ENCODE data around the gene LMAN2.
A peak's percentile ranks its signal among the peaks of the same experiment; 100 is the strongest.

Gene LMAN2

GRCh38 chr5:177389241-177390169 is 38.0 kb upstream of the LMAN2 start:
- Histone ChIP-seq H3K9ac (ENCODE audit: low read depth, low read length) (no peak overlapping the region), H3K27ac (ENCODE audit: low read depth, low read length) (peak overlapping the region; percentile 40), H3K4me1 (ENCODE audit: control insufficient read depth, insufficient read depth, low read length) (no peaks in the 10 kb centered on the region)

GRCh38 chr5:177388521-177389052 is 37.1 kb upstream of the LMAN2 start:
- peaks cover 20% of the 10 kb centered on the region for H3K27me3 ChIP-seq (ENCODE audit: control insufficient read depth, insufficient read depth, low read length)
- H3K4me3 ChIP-seq (ENCODE audit: low read depth, low read length) = no peak overlapping the region
- no peaks in the 10 kb centered on the region for H3K4me1 ChIP-seq (ENCODE audit: control insufficient read depth, insufficient read depth, low read length)
- no peak overlapping the region for H3K9ac ChIP-seq (ENCODE audit: low read depth, low read length)
- no peaks in the 10 kb centered on the region for H3K9me3 ChIP-seq (ENCODE audit: control insufficient read depth, insufficient read depth, low read length)
- H3K27ac ChIP-seq (ENCODE audit: low read depth, low read length) = no peak overlapping the region
- no peaks in the 10 kb centered on the region for H3K36me3 ChIP-seq (ENCODE audit: control insufficient read depth, insufficient read depth, low read length)

More at GRCh38 chr5:177389241-177390169, 38.0 kb upstream of the LMAN2 start:
- Histone ChIP-seq H3K36me3 (ENCODE audit: control insufficient read depth, insufficient read depth, low read length) (no peaks in the 10 kb centered on the region), H3K4me3 (ENCODE audit: low read depth, low read length) (no peak overlapping the region), H3K27me3 (ENCODE audit: control insufficient read depth, insufficient read depth, low read length) (peaks cover 20% of the 10 kb centered on the region), H3K9me3 (ENCODE audit: control insufficient read depth, insufficient read depth, low read length) (no peaks in the 10 kb centered on the region)

- Histone ChIP-seq H3K9ac (ENCODE audit: low read depth, low read length) (no peak overlapping the region), H3K4me1 (ENCODE audit: control insufficient read depth, insufficient read depth, low read length) (no peaks in the 10 kb centered on the region), H3K9me3 (ENCODE audit: control insufficient read depth, insufficient read depth, low read length) (no peaks in the 10 kb centered on the region), H3K27ac (ENCODE audit: low read depth, low read length) (no peak overlapping the region), H3K27me3 (ENCODE audit: control insufficient read depth, insufficient read depth, low read length) (peaks cover 20% of the 10 kb centered on the region), H3K36me3 (ENCODE audit: control insufficient read depth, insufficient read depth, low read length) (no peaks in the 10 kb centered on the region), H3K4me3 (ENCODE audit: low read depth, low read length) (no peak overlapping the region)
Observed at GRCh38 chr5:177387405-177387804, 35.9 kb upstream of the LMAN2 start.

DNA sequence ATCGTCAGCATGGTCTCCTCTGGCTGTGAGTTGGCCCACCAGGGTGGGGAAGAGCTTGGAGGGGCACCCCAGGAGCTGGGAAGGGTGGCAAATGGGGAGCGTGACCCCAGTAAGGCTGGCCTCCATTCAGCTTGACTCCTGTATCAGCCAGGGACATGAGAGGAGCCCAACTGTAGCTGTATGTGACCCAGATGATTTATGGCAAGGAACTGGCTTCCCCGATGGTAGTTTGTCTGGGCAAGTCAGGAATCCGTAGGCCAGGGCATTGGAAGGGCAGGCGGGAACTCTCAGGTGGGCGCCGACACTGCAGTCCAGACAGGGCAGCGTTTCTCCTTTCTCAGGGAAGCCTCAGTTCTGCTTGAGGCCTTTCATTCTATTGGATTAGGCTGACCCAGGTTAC is 35.1 kb upstream of the LMAN2 start:
- Histone ChIP-seq H3K4me1 (ENCODE audit: control insufficient read depth, insufficient read depth, low read length) (no peaks in the 10 kb centered on the region), H3K36me3 (ENCODE audit: control insufficient read depth, insufficient read depth, low read length) (no peaks in the 10 kb centered on the region), H3K4me3 (ENCODE audit: low read depth, low read length) (no peak overlapping the region), H3K27ac (ENCODE audit: low read depth, low read length) (no peak overlapping the region), H3K9ac (ENCODE audit: low read depth, low read length) (no peak overlapping the region), H3K27me3 (ENCODE audit: control insufficient read depth, insufficient read depth, low read length) (peaks cover 20% of the 10 kb centered on the region), H3K9me3 (ENCODE audit: control insufficient read depth, insufficient read depth, low read length) (no peaks in the 10 kb centered on the region)

DNA sequence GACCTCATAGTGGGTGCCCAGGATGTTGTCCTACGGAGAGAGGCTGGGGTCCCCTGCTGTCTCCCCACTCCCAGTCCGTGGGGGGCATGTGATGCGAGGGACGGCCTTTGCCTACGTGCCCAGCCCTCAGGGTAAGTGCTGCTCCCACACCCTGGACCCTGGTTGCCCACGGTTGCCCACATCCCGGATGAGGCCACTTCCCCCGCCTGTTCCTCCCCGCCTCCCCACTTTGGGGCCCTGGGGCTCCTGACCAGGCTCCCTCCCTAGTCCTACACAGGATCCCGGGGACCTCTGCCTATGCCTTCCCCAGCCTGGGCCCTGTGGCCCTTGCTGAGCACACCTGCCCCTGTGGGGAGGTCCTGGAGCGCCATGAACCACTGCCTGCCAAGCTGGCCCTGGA is 34.3 kb upstream of the LMAN2 start:
- H3K9ac ChIP-seq (ENCODE audit: low read depth, low read length) = no peak overlapping the region
- no peak overlapping the region for H3K4me3 ChIP-seq (ENCODE audit: low read depth, low read length)
- H3K9me3 ChIP-seq (ENCODE audit: control insufficient read depth, insufficient read depth, low read length) = no peaks in the 10 kb centered on the region
- no peaks in the 10 kb centered on the region for H3K36me3 ChIP-seq (ENCODE audit: control insufficient read depth, insufficient read depth, low read length)
- H3K27ac ChIP-seq (ENCODE audit: low read depth, low read length) = no peak overlapping the region
- peaks cover 20% of the 10 kb centered on the region for H3K27me3 ChIP-seq (ENCODE audit: control insufficient read depth, insufficient read depth, low read length)
- H3K4me1 ChIP-seq (ENCODE audit: control insufficient read depth, insufficient read depth, low read length) = no peaks in the 10 kb centered on the region

- H3K27me3 ChIP-seq (ENCODE audit: control insufficient read depth, insufficient read depth, low read length) = peaks cover 9% of the 10 kb centered on the region
- H3K36me3 ChIP-seq (ENCODE audit: control insufficient read depth, insufficient read depth, low read length) = no peaks in the 10 kb centered on the region
- no peak within 1 kb of the TSS for H3K27ac ChIP-seq (ENCODE audit: low read depth, low read length)
- H3K4me1 ChIP-seq (ENCODE audit: control insufficient read depth, insufficient read depth, low read length) = no peaks in the 10 kb centered on the region
- no peak within 1 kb of the TSS for H3K9ac ChIP-seq (ENCODE audit: low read depth, low read length)
- no peak within 1 kb of the TSS for H3K4me3 ChIP-seq (ENCODE audit: low read depth, low read length)
- no peaks in the 10 kb centered on the region for H3K9me3 ChIP-seq (ENCODE audit: control insufficient read depth, insufficient read depth, low read length)
Observed at GRCh38 chr5:177384134-177384533, 32.7 kb upstream of the LMAN2 start, which contains the start of gene SLC34A1. TSS of gene SLC34A1 (plus strand) at chr5:177384434. CDS start at chr5:177385742, 1,308 bp downstream.

DNA sequence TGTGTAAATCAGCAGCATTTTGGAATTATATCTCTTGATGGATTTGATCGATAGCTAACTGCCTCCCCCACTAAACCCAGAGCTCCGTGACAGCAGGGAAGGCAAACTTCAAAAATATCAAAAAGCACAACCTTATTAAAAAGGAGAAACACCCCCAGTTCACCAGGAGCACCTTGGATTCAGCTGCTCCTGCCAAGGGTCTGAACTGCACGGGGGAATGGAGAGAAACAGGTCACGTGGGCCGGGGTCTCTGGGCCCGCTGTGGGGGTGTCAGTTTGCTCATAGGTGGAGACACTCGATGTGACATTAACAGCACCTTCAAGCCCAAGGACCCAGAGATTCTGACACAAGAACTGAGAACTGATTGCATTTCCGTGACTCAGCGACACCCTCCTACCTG is 31.7 kb upstream of the LMAN2 start:
- Histone ChIP-seq H3K27ac (ENCODE audit: low read depth, low read length) (no peak overlapping the region), H3K9me3 (ENCODE audit: control insufficient read depth, insufficient read depth, low read length) (no peaks in the 10 kb centered on the region), H3K4me1 (ENCODE audit: control insufficient read depth, insufficient read depth, low read length) (no peaks in the 10 kb centered on the region), H3K9ac (ENCODE audit: low read depth, low read length) (no peak overlapping the region), H3K27me3 (ENCODE audit: control insufficient read depth, insufficient read depth, low read length) (0 out of 2 replicates have a peak, but pooled peaks cover 2% of the 10 kb centered on the region), H3K4me3 (ENCODE audit: low read depth, low read length) (no peak overlapping the region), H3K36me3 (ENCODE audit: control insufficient read depth, insufficient read depth, low read length) (no peaks in the 10 kb centered on the region)

DNA sequence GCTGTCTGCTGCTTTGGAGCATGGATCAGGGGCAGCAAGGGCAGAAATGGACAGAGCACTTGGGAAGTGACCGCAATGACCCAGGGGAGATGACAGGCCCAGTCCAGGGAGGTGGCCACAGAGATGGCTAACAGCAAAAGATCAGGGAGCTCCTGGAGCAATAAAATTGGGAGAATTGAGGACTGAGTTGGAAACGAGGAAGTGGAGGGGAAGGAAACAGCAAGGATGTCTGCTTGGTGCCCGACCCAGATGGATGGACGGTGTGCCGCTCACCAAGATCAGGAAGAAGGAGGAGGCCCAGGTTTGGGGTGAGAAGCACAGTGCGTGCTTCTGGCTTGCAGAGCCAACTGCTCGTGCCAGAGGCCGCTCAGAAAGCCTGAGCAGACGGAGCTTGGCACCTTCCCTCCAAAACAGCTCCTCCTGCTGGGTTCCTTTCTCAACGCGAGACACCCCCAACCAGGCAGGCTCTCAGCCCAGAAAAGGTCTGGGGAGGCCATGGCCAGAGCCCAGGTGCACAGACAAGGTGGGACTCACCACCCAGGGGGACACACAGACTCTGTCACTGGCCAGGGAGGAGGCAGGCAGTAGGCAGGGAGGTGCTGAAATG is 31.1 kb upstream of the LMAN2 start:
- Histone ChIP-seq H3K27ac (ENCODE audit: low read depth, low read length) (no peak overlapping the region), H3K36me3 (ENCODE audit: control insufficient read depth, insufficient read depth, low read length) (no peaks in the 10 kb centered on the region), H3K4me3 (ENCODE audit: low read depth, low read length) (no peak overlapping the region), H3K9me3 (ENCODE audit: control insufficient read depth, insufficient read depth, low read length) (no peaks in the 10 kb centered on the region), H3K9ac (ENCODE audit: low read depth, low read length) (no peak overlapping the region), H3K4me1 (ENCODE audit: control insufficient read depth, insufficient read depth, low read length) (no peaks in the 10 kb centered on the region), H3K27me3 (ENCODE audit: control insufficient read depth, insufficient read depth, low read length) (no peaks in the 10 kb centered on the region)

DNA sequence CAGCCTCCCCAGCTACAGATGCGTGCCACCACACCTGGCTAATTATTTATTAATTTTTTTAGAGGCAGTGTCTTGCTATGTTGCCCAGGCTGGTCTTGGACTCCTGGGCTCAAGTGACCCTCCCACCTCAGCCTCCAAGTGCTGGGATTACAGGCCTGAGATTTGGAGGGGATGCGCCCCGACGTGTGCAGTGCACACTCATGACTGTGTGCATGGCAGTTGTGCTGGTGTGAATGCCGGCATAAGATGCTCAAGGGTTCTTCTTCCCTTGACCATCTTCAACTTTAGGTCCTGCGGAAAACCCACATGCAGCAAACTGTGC is 29.3 kb upstream of the LMAN2 start:
- Histone ChIP-seq H3K9ac (ENCODE audit: low read depth, low read length) (no peak overlapping the region), H3K36me3 (ENCODE audit: control insufficient read depth, insufficient read depth, low read length) (no peaks in the 10 kb centered on the region), H3K4me1 (ENCODE audit: control insufficient read depth, insufficient read depth, low read length) (no peaks in the 10 kb centered on the region), H3K27ac (ENCODE audit: low read depth, low read length) (no peak overlapping the region), H3K27me3 (ENCODE audit: control insufficient read depth, insufficient read depth, low read length) (no peaks in the 10 kb centered on the region), H3K9me3 (ENCODE audit: control insufficient read depth, insufficient read depth, low read length) (no peaks in the 10 kb centered on the region), H3K4me3 (ENCODE audit: low read depth, low read length) (no peak overlapping the region)

DNA sequence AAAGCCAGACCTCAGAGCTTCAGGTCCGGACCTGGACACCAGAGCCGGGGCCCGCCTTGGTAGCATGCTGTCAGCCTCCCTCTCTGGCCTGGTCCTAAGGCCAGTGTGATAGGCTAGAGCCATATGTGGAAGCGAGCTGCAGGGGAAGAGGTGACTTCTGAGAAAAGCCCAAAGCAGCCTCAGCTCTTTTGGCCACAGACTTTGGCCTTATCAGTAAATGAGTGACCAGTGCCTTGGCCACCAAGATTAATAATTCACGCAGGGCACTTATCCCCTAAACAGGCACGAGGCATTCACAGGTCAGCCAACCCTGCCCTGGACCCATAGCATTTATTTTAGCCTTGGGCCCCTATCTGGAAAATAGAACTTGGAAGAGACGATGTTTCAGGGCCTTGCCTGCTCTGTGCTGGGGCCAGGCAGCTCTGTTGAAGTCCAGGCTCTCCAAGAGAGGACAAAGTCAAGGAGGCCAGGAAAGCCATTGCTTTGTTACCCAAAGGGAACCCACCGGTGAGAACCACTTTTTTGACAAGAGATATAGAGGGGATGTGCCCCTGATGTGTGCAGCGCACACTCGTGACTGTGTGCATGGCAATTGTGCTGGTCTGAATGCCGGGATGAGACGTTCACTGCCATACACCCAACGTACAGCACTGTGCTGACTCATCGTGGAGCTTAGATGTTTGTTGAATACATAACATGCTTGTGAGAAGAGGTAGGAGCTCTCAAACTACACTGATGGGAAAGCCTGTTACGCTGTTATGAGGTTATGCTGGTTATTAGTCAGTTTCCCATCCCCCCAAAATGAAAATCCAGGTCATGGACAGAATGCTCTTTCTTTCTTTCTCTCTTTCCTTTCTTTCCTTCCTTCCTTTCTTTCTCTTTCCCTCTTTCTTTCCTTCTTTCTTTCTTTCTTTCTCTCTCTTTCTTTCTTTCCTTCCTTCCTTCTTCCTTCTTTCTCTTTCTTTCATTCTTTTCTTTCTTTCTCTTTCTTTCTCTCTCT is 27.7 kb upstream of the LMAN2 start:
- no peaks in the 10 kb centered on the region for H3K27me3 ChIP-seq (ENCODE audit: control insufficient read depth, insufficient read depth, low read length)
- peak overlapping the region; percentile 77 for H3K27ac ChIP-seq (ENCODE audit: low read depth, low read length)
- no peak overlapping the region for H3K4me3 ChIP-seq (ENCODE audit: low read depth, low read length)
- peaks cover 2% of the 10 kb centered on the region; the same call in 1 of the 2 replicates for H3K4me1 ChIP-seq (ENCODE audit: control insufficient read depth, insufficient read depth, low read length)
- no peaks in the 10 kb centered on the region for H3K36me3 ChIP-seq (ENCODE audit: control insufficient read depth, insufficient read depth, low read length)
- no peak overlapping the region for H3K9ac ChIP-seq (ENCODE audit: low read depth, low read length)
- no peaks in the 10 kb centered on the region for H3K9me3 ChIP-seq (ENCODE audit: control insufficient read depth, insufficient read depth, low read length)

Data from HUES48 (cell line).